HepG2 (cell line): ENCODE data around the gene ADGRL1. TPM values are rescaled to one million over a fixed set of nuclear protein-coding genes. Genes with fewer than 3 reads are reported as not detected.

Experiments used
- ATAC-seq: fragments of 200-7000 bp; cut with Tn5 transposase; 3 replicates; pipeline ENCODE4 v1.9.1; 2020; ENCODE audit warnings: mild to moderate bottlenecking, moderate library complexity
- BruUV-seq: library from RNA; stranded (reverse); fragments of 400-500 nt; replicated peaks from 2 replicates; lab custom pipeline; 2021; lab: Mats Ljungman, UMichigan
- CTCF ChIA-PET: fragments of 300-600 bp; formaldehyde crosslinking; extraction: SDS; loops from one replicate; lab custom pipeline; 2021; ENCODE audit warnings: low total read pairs, inconsistent platforms, low intra/inter-chr PET ratio; lab: Yijun Ruan, JAX
- POLR2A ChIA-PET: fragments of 350-600 bp; sonication (Branson Sonifier 250); formaldehyde crosslinking; loops from one replicate; lab custom pipeline; 2020; ENCODE audit warnings: antibody characterized with exemption, inconsistent platforms; lab: Yijun Ruan, JAX
- DNase-seq: peaks from one replicate; pipeline ENCODE4 v3.0.0-alpha.2; 2015; ENCODE audit warnings: low spot score
- FAIRE-seq: peaks from 3 replicates; lab custom pipeline; 2011; peaks lifted over from hg19 to GRCh38; lab: Jason Lieb, UNC
- H2AFZ ChIP-seq: one replicate; pipeline ENCODE4 v1.6.1; 2011; ENCODE audit warnings: low read length, inconsistent platforms
- H3K27ac ChIP-seq: fragments of 300-600 bp; 3 replicates; pipeline ENCODE4 v1.8.0; 2011; ENCODE audit warnings: mixed run types, mild to moderate bottlenecking, mixed read lengths, low read length, inconsistent platforms; ENCODE audit not compliant: insufficient read depth; ENCODE audit errors: extremely low read length
- H3K27me3 ChIP-seq, 2 experiments: fragments of 200-600 bp in 1 of 2; 2 replicates in 1 of 2; 3 replicates in 1 of 2; pipeline versions ENCODE4 v1.6.0 to v1.8.0; 2011; ENCODE audit warnings: low read length in 2 of 2, mild to moderate bottlenecking in 2 of 2, moderate library complexity in 2 of 2, inconsistent platforms in 1 of 2; ENCODE audit not compliant: insufficient read depth in 2 of 2, control insufficient read depth in 1 of 2
- H3K36me3 ChIP-seq, 2 experiments: fragments of 200-600 bp in 1 of 2; replicated peaks in 1 of 2; 2 replicates in 1 of 2; 3 replicates in 1 of 2; pipeline versions ENCODE4 v1.5.1 to v1.8.0; 2011; ENCODE audit warnings: low read length in 2 of 2, inconsistent platforms in 1 of 2; ENCODE audit not compliant: insufficient read depth in 2 of 2, control insufficient read depth in 1 of 2
- H3K4me1 ChIP-seq: 2 replicates; pipeline ENCODE4 v1.5.1; 2012; ENCODE audit warnings: low read length, inconsistent platforms; ENCODE audit not compliant: insufficient read depth
- H3K4me2 ChIP-seq: 2 replicates; pipeline ENCODE4 v1.6.0; 2011; ENCODE audit warnings: low read depth, low read length, inconsistent platforms
- H3K4me3 ChIP-seq, 3 experiments: fragments of 200-600 bp in 1 of 3; sonication (generic), shearing (Covaris generic) in 1 of 3; replicated peaks in 1 of 3; 2 replicates each; pipeline ENCODE4 v1.5.1; 2011 to 2016; ENCODE audit warnings: low read length in 3 of 3, inconsistent platforms in 2 of 3, low read depth in 2 of 3, mild to moderate bottlenecking in 2 of 3, control low read depth in 1 of 3, mixed read lengths in 1 of 3; ENCODE audit not compliant: insufficient read depth in 1 of 3
- H3K79me2 ChIP-seq: one replicate; pipeline ENCODE4 v1.6.1; 2011; ENCODE audit warnings: low read length, inconsistent platforms; ENCODE audit not compliant: insufficient read depth
- H3K9ac ChIP-seq: 2 replicates; pipeline ENCODE4 v1.6.0; 2011; ENCODE audit warnings: mild to moderate bottlenecking, low read depth, low read length, inconsistent platforms; ENCODE audit not compliant: insufficient read depth
- H3K9me3 ChIP-seq: 2 replicates; pipeline ENCODE4 v1.5.1; 2012; ENCODE audit warnings: mild to moderate bottlenecking, low read length
- H4K20me1 ChIP-seq: 2 replicates; pipeline ENCODE4 v1.6.0; 2011; ENCODE audit warnings: inconsistent platforms, mild to moderate bottlenecking, low read length, moderate library complexity; ENCODE audit not compliant: insufficient read depth
- CEBPG ChIP-seq: IDR thresholded peaks from 2 replicates; pipeline ENCODE4 v1.6.1; 2016
- HHEX ChIP-seq: IDR thresholded peaks from 2 replicates; pipeline ENCODE4 v1.6.1; 2016; ENCODE audit warnings: control low read depth
- HNF1B ChIP-seq: sonication (generic); formaldehyde crosslinking; IDR thresholded peaks from 2 replicates; pipeline ENCODE4 v1.5.1; 2020; ENCODE audit warnings: mild to moderate bottlenecking, moderate library complexity, missing genetic modification reagents
- HOXA3 ChIP-seq: sonication (generic); formaldehyde crosslinking; IDR thresholded peaks from 2 replicates; pipeline ENCODE4 v1.5.0; 2020; ENCODE audit warnings: missing genetic modification reagents
- MTA3 ChIP-seq: sonication (generic); formaldehyde crosslinking; IDR thresholded peaks from 2 replicates; pipeline ENCODE4 v1.4.0; 2020; ENCODE audit warnings: missing genetic modification reagents
- REST ChIP-seq, 2 experiments: IDR thresholded peaks; 2 replicates each; pipeline ENCODE4 v1.6.1; 2011 to 2012; ENCODE audit warnings: low read length in 2 of 2, borderline replicate concordance in 1 of 2, low read depth in 1 of 2, mild to moderate bottlenecking in 1 of 2, moderate library complexity in 1 of 2
- SALL2 ChIP-seq: sonication (generic); formaldehyde crosslinking; IDR thresholded peaks from 2 replicates; pipeline ENCODE4 v1.8.1; 2023; ENCODE audit warnings: mild to moderate bottlenecking, missing genetic modification reagents, inconsistent platforms
- TFDP1 ChIP-seq: IDR thresholded peaks from 2 replicates; pipeline ENCODE4 v1.6.1; 2016; ENCODE audit warnings: missing compliant biosample characterization, missing genetic modification reagents, borderline replicate concordance
- TOE1 ChIP-seq: sonication (generic); formaldehyde crosslinking; IDR thresholded peaks from 2 replicates; pipeline ENCODE4 v1.4.0; 2020; ENCODE audit warnings: mild to moderate bottlenecking, missing genetic modification reagents
- ZNF121 ChIP-seq: sonication (generic); formaldehyde crosslinking; IDR thresholded peaks from 2 replicates; pipeline ENCODE4 v1.5.0; 2020; ENCODE audit warnings: mild to moderate bottlenecking, missing genetic modification reagents
- ZNF17 ChIP-seq: sonication (generic); formaldehyde crosslinking; IDR thresholded peaks from 2 replicates; pipeline ENCODE4 v1.5.0; 2020; ENCODE audit warnings: mild to moderate bottlenecking, missing genetic modification reagents
- ZNF256 ChIP-seq: sonication (generic); formaldehyde crosslinking; conservative IDR thresholded peaks from 2 replicates; pipeline ENCODE4 v1.4.0; 2020; ENCODE audit warnings: missing genetic modification reagents
- ZNF326 ChIP-seq: sonication (generic); formaldehyde crosslinking; IDR thresholded peaks from 2 replicates; pipeline ENCODE4 v1.4.0; 2020; ENCODE audit warnings: missing genetic modification reagents, borderline replicate concordance
- ZNF724P ChIP-seq: sonication (generic); formaldehyde crosslinking; IDR thresholded peaks from 2 replicates; pipeline ENCODE4 v1.8.0; 2022; ENCODE audit warnings: missing genetic modification reagents, borderline replicate concordance
- WGBS: methylation state at CpG from one replicate; pipeline ENCODE4 v1.1.6; 2017; ENCODE audit warnings: low lambda C conversion rate; 5-methylcytosine and 5-hydroxymethylcytosine counted together
- in situ Hi-C: cut with HindIII; loops from 2 replicates; pipeline ENCODE4 v1.10.0; 2017; ENCODE audit warnings: low pct_unique_long_range_greater_than_20kb; ENCODE audit not compliant: extremely low pct_ligation_motif_present
- intact Hi-C: fragments of 100-400 bp; cut with micrococcal nuclease; formaldehyde crosslinking; loops from one replicate; pipeline ENCODE4 v1.10.0; 2022; ENCODE audit not compliant: unreplicated experiment
- polyA plus RNA-seq, 8 experiments: library from polyadenylated mRNA; depleted of rRNA in 3 of 8; stranded (reverse) in 7 of 8; unstranded in 1 of 8; fragments of >200 nt; fragmentation: Illumina TruSeq in 4 of 8; extraction: Trizol in 4 of 8; gene quantifications; 2 replicates each; pipeline versions ENCODE4 v1.2.1 to v1.2.3, GENCODE V29; 2011 to 2016; ENCODE audit warnings: low read depth in 4 of 8, missing spikeins in 1 of 8, mixed read lengths in 1 of 8; ENCODE audit not compliant: insufficient read depth in 1 of 8
- total RNA-seq, 5 experiments: library from RNA; depleted of rRNA; stranded (reverse); fragments of >200 nt; fragmentation: Illumina TruSeq; extraction: Trizol; gene quantifications; 2 replicates each; pipeline ENCODE4 v1.2.3, GENCODE V29; 2016; ENCODE audit warnings: low read depth in 1 of 5

ADGRL1 gene
- total and polyA plus RNA-seq, 2 of the 13 experiments (the other 11 are each of a cell fraction or from before 2014, with no cell fraction given): 0.49 to 1.7 TPM

GRCh38 chr19:14159059-14159458, 46.9 kb downstream of the ADGRL1 start:
- WGBS: 40% methylated on average over 2 of the region's 12 CpGs
- BruUV-seq: no TSS peak
- DNase-seq: no peak
- intact Hi-C loops: no loop called here
- no peak overlapping the region for H3K4me2 ChIP-seq
- no peaks in the 10 kb centered on the region for H3K79me2 ChIP-seq
- peaks cover 5% of the 10 kb centered on the region; the same call in 1 of the 2 replicates for H3K4me1 ChIP-seq
- FAIRE-seq: no peak
- no peak overlapping the region for H3K4me3 ChIP-seq
- TF ChIP-seq ZNF724P (CRISPR knock-in tag): no peak
- TF ChIP-seq TFDP1 (CRISPR knock-in tag): no peak
- no peak for TF ChIP-seq HOXA3 (CRISPR knock-in tag)
- TF ChIP-seq SALL2 (CRISPR knock-in tag): no peak
- TF ChIP-seq ZNF121 (CRISPR knock-in tag): no peak
- no peak for TF ChIP-seq HNF1B (CRISPR knock-in tag)
- no peak for TF ChIP-seq ZNF256 (CRISPR knock-in tag)
- no peak for TF ChIP-seq REST (IDR thresholded peaks at IDR 0.05; ENCODE audit: borderline replicate concordance in 1 of 2, low read depth in 1 of 2, low read length in 2 of 2)
- no peak for TF ChIP-seq CEBPG (CRISPR knock-in tag)
- no peak for TF ChIP-seq MTA3
- TF ChIP-seq ZNF326 (CRISPR knock-in tag): no peak
- TF ChIP-seq HHEX (CRISPR knock-in tag): no peak
- no peak for TF ChIP-seq TOE1 (CRISPR knock-in tag)
- no peak for TF ChIP-seq ZNF17 (CRISPR knock-in tag)
- TF ChIP-seq, all 625 proteins: peak for 0
- H3K27me3 ChIP-seq: no peaks in the 10 kb centered on the region; a peak in 1 of 5 replicates
- H3K9me3 ChIP-seq: no peaks in the 10 kb centered on the region
- no peaks in the 10 kb centered on the region for H3K36me3 ChIP-seq
- POLR2A ChIA-PET: no interaction called here
- in situ Hi-C loops: no loop called here
- no peak overlapping the region for H3K9ac ChIP-seq
- CTCF ChIA-PET: no interaction called here
- H3K27ac ChIP-seq: no peak overlapping the region
- no peak overlapping the region for H2AFZ ChIP-seq
- no peak for ATAC-seq
- H4K20me1 ChIP-seq: no peaks in the 10 kb centered on the region
